Measurements from ENCODE around the gene ARIH2. TPM values are rescaled to one million over a fixed set of nuclear protein-coding genes. Genes with fewer than 3 reads are reported as not detected.

Gene ARIH2
- total RNA-seq, 1 experiment from 2014 or later, result 76.8 TPM

GRCh38 chr3:48991851-48992545 is 73.4 kb downstream of the ARIH2 start:
- H3K27ac ChIP-seq (ENCODE audit: low read depth, low read length, poor library complexity, severe bottlenecking), result no peak overlapping the region
- no peaks in the 10 kb centered on the region for H3K36me3 ChIP-seq (ENCODE audit: insufficient read depth, low read length, poor library complexity, severe bottlenecking)
- no peak overlapping the region for H3K4me3 ChIP-seq (ENCODE audit: low read depth, low read length, poor library complexity, severe bottlenecking)
- no peaks in the 10 kb centered on the region for H3K9me3 ChIP-seq (ENCODE audit: low read depth, low read length, poor library complexity, severe bottlenecking)
- POLR2A ChIA-PET (ENCODE audit: low non-redundant PET), result no interaction called here
- no peak for DNase-seq (ENCODE audit: low spot score)
- CTCF ChIA-PET, result no interaction called here
- H3K27me3 ChIP-seq (replicated peaks; ENCODE audit: insufficient read depth, low read depth, low read length, poor library complexity), result no peaks in the 10 kb centered on the region
- TF ChIP-seq EZH2 (IDR thresholded peaks at IDR 0.05; ENCODE audit: borderline replicate concordance, low read depth, low read length, poor library complexity, severe bottlenecking) (no peak), CTCF (conservative IDR thresholded peaks at IDR 0.05; ENCODE audit: low read depth, low read length) (no peak)
- intact Hi-C loops (cut with micrococcal nuclease; ENCODE audit: unreplicated experiment), result no loop called here
- BruUV-seq (replicated peaks), result no TSS peak
- peaks cover 3% of the 10 kb centered on the region for H3K4me1 ChIP-seq (ENCODE audit: insufficient read depth, low read length, poor library complexity, severe bottlenecking)

DNA sequence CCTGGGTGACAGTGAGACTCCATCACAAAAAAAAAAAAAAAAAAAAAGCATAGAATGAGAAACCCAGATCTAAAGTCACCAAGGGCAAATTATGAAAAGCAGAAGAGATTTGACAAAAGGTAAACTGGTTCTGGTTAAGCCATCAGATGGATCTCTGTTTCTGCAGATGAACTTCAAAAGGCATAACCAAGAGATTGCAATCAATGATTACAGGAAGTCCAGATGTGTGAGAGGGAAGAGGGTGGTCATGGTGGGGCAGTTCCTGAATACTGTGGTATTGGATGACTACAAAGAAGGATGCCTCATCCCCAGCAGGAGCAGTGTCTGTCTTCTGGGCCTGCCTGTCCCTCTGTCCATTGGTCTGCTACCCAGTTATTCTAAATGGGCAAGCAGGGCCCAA is 75.2 kb downstream of the ARIH2 start:
- peaks cover 3% of the 10 kb centered on the region for H3K4me1 ChIP-seq (ENCODE audit: insufficient read depth, low read length, poor library complexity, severe bottlenecking)
- H3K27ac ChIP-seq (ENCODE audit: low read depth, low read length, poor library complexity, severe bottlenecking), result no peak overlapping the region
- TF ChIP-seq CTCF (conservative IDR thresholded peaks at IDR 0.05; ENCODE audit: low read depth, low read length), result no peak
- TF ChIP-seq EZH2 (IDR thresholded peaks at IDR 0.05; ENCODE audit: borderline replicate concordance, low read depth, low read length, poor library complexity, severe bottlenecking), result no peak
- no peaks in the 10 kb centered on the region for H3K36me3 ChIP-seq (ENCODE audit: insufficient read depth, low read length, poor library complexity, severe bottlenecking)
- no TSS peak for BruUV-seq (replicated peaks)
- CTCF ChIA-PET, result no interaction called here
- no peaks in the 10 kb centered on the region for H3K27me3 ChIP-seq (replicated peaks; ENCODE audit: insufficient read depth, low read depth, low read length, poor library complexity)
- H3K4me3 ChIP-seq (ENCODE audit: low read depth, low read length, poor library complexity, severe bottlenecking), result no peak overlapping the region
- POLR2A ChIA-PET (ENCODE audit: low non-redundant PET), result no interaction called here
- H3K9me3 ChIP-seq (ENCODE audit: low read depth, low read length, poor library complexity, severe bottlenecking), result no peaks in the 10 kb centered on the region
- intact Hi-C loops (cut with micrococcal nuclease; ENCODE audit: unreplicated experiment), result no loop called here
- no peak for DNase-seq (ENCODE audit: low spot score)

DNA sequence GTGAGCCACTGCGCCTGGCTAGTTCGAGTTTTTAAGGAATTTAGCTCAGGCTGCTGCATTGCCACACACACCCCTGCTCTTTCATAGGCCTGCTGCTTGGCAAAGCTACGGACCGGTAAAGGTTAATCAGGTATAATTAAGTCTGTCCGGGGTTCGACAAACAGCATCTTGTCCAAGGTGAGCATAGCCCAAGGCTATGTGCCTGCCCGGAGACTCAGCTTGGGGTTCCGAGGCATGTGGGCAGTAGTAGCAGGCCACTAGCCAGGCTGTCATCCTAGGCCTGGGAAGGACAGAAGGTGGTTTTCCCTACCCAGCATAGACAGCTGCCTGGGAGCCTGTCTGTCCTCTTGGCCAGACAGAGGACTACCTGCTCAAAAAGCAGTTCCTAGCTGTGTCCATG is 78.0 kb downstream of the ARIH2 start:
- intact Hi-C loops (cut with micrococcal nuclease; ENCODE audit: unreplicated experiment), result no loop called here
- TF ChIP-seq CTCF (conservative IDR thresholded peaks at IDR 0.05; ENCODE audit: low read depth, low read length), result no peak
- TF ChIP-seq EZH2 (IDR thresholded peaks at IDR 0.05; ENCODE audit: borderline replicate concordance, low read depth, low read length, poor library complexity, severe bottlenecking), result no peak
- CTCF ChIA-PET, result no interaction called here
- no peak overlapping the region for H3K27ac ChIP-seq (ENCODE audit: low read depth, low read length, poor library complexity, severe bottlenecking)
- POLR2A ChIA-PET (ENCODE audit: low non-redundant PET), result no interaction called here
- H3K9me3 ChIP-seq (ENCODE audit: low read depth, low read length, poor library complexity, severe bottlenecking), result no peaks in the 10 kb centered on the region
- no TSS peak for BruUV-seq (replicated peaks)
- H3K4me1 ChIP-seq (ENCODE audit: insufficient read depth, low read length, poor library complexity, severe bottlenecking), result no peaks in the 10 kb centered on the region
- no peaks in the 10 kb centered on the region for H3K27me3 ChIP-seq (replicated peaks; ENCODE audit: insufficient read depth, low read depth, low read length, poor library complexity)
- no peak overlapping the region for H3K4me3 ChIP-seq (ENCODE audit: low read depth, low read length, poor library complexity, severe bottlenecking)
- DNase-seq (ENCODE audit: low spot score), result no peak
- no peaks in the 10 kb centered on the region for H3K36me3 ChIP-seq (ENCODE audit: insufficient read depth, low read length, poor library complexity, severe bottlenecking)
